GM19328 (cell line): Measurements from ENCODE around the gene SMO.
"Not testable (repeated sequence)": the region's sequence is repeated elsewhere in the genome, so short reads cannot be mapped to it uniquely, and the experiment has no call there.

ENCODE experiments used
- ATAC-seq: cut with Tn5 transposase; IDR thresholded peaks from one replicate; pipeline ENCODE4 v1.9.1; 2021; ENCODE audit warnings: mild to moderate bottlenecking, moderate library complexity; ENCODE audit not compliant: unreplicated experiment

The SMO gene

GRCh38 chr7:129169686-129170440, 18.6 kb upstream of the SMO start:
- ATAC-seq = no peak

- no peak for ATAC-seq
Measured at GRCh38 chr7:129170441-129171021, 17.9 kb upstream of the SMO start.

GRCh38 chr7:129173861-129174260, 14.6 kb upstream of the SMO start:
- ATAC-seq = not testable (repeated sequence)

- ATAC-seq = no peak
Measured at GRCh38 chr7:129176916-129177710, 11.3 kb upstream of the SMO start.

DNA sequence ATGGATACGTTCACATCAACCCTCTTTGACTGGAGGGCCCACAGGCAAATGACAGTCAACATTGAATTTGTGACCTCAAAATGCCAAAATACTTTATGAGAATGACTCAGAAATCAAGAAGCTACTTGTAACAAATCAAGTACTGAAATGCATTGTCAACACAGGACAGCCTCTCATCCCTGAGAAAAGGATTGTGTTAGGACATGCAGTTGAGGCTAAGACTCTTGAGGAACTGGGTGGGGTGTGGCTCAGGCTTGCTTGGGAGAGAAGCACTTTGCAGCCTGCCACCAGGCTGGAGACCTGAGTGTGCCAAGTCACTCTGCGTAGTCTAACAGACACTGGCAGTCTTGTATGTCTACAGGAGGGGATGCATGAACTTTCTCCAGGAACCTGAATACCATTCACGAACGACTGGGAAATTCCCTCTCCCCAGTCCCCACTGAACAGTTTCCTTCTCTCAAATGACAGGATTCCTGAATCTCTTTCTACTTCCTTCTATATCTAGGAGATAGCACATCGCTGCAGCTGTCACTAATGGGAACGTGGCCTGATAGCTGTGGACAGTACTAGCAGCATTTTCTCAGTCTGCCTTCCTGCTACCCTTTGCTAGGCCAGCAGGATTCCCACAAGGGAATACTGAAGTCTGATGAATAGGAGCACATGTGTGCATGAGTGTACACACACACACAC, 3.3 kb upstream of the SMO start:
- ATAC-seq = no peak

GRCh38 chr7:129186749-129187260, 1.6 kb upstream of the SMO start:
- ATAC-seq = no peak

DNA sequence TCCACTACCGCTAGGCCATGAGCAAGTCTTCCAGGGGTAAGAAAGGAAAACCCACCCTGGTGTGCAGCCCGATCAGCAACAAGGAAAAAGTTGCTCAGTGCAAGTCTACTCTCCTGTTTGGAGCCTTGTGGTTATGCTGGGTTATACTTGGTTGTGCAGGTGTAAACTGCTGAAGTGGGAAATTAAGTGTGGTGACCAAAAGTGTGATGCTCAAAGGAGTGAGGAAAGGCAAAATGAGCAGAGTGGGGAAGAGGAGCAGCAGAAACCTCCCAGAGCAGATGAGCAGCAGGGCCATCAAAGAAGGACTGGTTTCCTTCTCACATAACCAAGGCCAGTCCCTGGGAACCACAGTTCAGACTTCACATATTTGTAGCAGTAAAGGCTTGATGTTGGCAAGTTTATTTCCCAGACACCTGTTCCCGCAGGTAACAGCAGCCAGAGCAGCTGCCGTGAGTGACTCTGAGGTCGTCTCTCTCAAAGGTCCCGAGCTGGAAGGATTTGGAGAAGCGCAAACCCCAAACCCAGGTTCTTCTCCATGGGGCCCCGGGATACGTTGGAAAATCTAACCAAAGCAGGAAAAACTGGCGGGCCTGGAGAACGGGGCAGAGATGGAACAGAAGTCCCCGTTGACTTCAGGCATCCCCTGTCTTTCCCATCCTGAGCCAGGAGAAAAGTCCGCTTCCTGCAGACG, 607 bp upstream of the SMO start:
- ATAC-seq = no peak

- no peak for ATAC-seq
Measured at GRCh38 chr7:129188892-129189660, 643 bp downstream of the SMO start.

DNA sequence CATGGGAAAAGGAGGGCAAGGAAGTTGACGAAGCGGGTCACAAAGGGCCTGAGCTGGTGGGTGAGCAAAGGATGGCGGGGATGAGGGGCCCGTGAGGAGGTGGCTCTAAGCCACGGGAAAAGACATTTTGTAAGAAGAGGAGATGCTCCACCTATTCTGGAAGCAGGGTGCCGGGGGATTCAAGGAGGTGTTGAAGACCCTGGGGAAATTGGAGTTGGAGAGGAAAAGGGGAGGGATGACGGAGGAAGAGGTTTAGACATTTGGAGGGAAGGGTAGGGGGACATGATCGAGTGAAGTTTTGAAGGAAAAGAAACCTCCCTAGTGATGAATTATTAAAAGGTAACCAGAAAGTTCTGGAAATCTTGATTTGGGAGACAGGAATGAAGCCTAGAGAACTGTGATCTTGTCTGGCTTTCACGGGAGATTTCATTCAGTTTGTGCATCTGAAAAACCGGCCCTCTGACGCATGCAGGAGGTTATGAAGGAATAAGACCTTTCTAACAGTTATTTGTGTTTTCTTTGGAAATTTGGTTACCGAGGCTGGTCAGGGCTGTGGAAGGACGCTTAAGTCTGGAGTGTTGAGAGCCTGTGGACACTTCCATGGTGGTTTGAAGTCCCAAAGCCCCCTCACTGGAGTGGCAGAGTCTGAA, 1.4 kb downstream of the SMO start:
- ATAC-seq = no peak

DNA sequence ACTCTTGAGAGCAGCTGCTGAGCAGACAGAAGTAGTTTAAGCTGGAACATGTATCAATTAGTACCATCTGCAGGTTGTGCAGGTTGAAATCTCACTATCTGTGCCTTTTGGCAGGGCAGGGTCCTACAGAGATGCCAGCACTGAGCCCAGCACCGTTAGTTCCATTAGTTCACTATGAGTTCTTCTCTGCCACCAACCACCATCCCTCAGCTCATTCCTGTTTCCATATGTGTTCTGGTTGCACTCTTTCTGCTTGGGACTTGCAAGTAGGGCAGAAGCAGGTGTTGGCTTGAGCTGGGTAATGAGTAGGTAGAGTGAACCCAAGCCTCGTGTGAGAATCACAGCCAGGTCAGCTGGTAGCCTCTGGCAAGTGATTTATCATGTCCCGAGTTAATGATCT, 2.8 kb downstream of the SMO start:
- ATAC-seq = no peak

- no peak for ATAC-seq
Measured at GRCh38 chr7:129193892-129194291, 5.5 kb downstream of the SMO start.

DNA sequence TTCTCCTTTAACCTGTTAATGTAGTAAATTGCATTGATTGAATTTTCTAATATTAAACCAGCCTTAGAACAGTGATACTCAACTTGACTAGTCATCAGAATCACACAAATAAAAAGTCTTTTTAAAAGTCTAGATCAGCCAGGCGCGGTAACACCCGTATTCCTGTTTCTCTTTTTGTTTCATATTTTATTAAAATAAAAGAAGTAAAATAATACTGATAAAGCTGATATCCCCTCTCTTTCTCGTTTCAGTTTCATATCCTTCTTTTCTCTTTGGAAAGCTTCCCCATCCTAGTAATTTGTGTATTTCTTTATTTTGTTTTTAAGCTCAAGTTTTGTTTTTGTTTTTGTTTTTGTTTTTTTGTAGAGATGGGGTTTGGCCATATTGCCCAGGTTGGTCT, 9.3 kb downstream of the SMO start:
- no peak for ATAC-seq

GRCh38 chr7:129199406-129199805, 11.0 kb downstream of the SMO start:
- ATAC-seq = no peak

GRCh38 chr7:129202058-129202777, 13.8 kb downstream of the SMO start:
- no peak for ATAC-seq

GRCh38 chr7:129203050-129203741, 14.8 kb downstream of the SMO start:
- no peak for ATAC-seq

GRCh38 chr7:129205126-129205818, 16.8 kb downstream of the SMO start:
- ATAC-seq = no peak

GRCh38 chr7:129205987-129206785, 17.8 kb downstream of the SMO start:
- no peak for ATAC-seq
